HG02884 (cell line): Measurements from ENCODE around the gene PLXNA4.

Experiments used
- ATAC-seq: cut with Tn5 transposase; IDR thresholded peaks from one replicate; pipeline ENCODE4 v1.9.1; 2021; ENCODE audit warnings: mild to moderate bottlenecking, moderate library complexity; ENCODE audit not compliant: unreplicated experiment

The PLXNA4 gene

GRCh38 chr7:132537456-132538145 is 38.7 kb downstream of the PLXNA4 start:
- ATAC-seq = no peak

DNA sequence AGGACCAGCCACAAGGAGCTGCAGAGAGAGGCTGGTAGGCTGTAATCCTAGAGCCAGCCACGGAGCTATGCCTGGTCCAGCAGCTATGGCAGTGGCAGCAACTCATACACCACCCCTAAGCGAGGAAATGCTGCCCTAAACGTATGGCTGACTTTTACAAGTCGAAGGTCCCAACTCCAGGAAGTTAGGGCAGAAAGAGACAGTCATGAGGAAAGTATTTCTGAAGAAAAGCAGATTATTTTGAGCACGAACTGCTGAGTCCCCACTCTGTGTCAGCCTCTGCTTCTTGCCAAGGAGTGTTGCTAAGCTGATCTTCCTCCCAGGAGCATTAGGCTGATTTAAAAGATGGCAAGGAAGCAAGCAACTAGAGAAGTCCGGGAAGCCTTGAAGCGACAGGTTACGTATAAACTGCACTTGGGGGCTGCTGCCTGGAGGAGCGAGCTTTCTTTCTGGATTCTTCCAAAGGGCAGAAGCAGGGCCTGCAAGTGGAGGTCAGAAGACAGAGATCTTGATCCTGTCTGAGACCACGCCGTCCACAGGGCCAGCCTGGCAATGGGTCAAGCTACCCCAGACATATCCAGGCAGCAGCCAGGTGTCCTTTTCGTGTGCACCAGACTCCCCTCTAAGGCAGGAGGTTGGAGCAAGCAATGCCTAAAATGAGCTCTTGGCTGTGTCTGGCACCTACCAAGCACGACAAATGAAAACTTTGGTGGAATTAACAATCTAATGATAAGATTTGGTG is 39.4 kb downstream of the PLXNA4 start:
- no peak for ATAC-seq

GRCh38 chr7:132533916-132534315 is 42.4 kb downstream of the PLXNA4 start:
- no peak for ATAC-seq

DNA sequence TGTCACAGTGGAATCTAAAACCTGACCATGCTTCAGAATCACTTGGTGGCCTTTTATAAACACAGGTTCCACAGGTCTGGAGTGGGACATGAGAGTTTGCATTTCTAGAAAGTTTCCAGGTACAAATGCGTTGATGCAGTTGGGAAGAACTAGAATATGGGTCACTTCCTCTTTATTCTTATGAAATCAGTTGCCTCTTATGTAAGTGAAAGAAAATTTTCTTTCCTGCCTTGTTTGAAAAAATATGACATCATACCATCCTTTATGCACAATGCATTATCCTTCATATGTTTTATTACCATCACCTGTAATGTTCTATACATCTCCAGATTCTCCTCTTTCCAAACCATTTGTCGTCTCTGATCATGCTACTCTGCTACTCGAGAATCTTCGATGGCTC is 44.0 kb downstream of the PLXNA4 start:
- ATAC-seq = no peak

- ATAC-seq = no peak
These were observed 44.7 kb downstream of the PLXNA4 start for GRCh38 chr7:132531562-132531961.

DNA sequence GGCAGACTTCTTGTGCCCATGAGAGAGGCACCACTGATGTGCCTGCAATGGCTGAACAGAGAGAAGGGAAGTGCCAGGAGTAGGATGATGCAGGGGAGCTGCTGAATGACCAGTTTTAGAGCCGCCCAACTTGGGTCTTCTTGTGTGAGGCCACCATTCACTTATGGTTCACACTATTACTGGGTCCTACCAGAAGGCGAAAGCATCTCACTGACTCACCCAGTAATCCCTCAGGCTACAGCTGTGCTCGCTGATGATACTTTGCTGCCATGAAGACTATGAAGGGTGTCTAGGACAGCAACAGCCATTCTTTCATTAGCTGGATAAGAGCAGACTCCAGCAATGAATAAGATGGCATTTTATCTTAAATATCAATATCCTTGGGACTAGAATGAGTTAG is 47.6 kb downstream of the PLXNA4 start:
- ATAC-seq = no peak

DNA sequence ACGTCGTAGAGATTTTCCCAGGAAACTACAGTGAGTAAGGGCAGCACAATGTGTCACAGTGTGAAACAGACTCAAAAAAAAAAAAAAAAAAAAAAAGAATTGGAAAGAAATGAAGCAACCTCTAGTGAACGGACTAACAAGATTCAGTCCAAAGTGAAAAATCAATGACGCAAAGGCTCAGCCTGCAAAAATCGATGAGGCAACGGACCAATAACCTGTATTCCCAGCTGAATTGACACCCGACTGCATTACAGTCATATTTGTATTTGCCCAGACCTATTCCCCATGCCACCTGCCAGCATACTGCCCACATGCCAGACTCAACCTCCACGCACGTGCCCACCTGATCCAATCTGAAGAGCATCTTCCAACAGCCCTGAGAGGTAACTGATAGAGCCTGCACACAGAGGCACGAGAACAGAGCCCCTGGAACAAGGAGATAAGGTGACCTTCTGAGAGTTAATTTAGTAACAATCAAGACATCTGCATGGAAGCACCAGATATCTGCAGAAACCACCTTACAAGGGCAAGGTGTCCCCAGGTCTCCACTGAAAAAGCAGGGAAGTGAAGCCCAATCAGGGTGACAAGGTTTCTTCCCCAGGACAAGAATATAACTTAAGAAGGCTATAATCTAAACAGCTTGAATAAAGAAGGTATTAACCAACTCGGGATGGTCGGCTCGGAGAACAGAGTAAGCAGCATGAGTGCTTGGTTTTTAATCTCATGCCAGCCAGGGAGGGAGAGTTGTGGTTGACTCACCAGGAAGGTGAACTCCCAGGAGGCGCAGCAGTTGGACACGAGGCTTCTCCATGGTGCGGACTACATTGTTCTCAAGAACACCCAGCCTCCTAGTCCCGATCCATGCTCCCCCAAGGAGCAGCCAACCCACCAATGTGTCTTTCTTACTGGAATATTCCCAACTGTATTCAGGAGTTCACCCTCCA is 48.5 kb downstream of the PLXNA4 start:
- ATAC-seq = no peak

- ATAC-seq = no peak
These were observed 50.0 kb downstream of the PLXNA4 start for GRCh38 chr7:132526111-132526740.

DNA sequence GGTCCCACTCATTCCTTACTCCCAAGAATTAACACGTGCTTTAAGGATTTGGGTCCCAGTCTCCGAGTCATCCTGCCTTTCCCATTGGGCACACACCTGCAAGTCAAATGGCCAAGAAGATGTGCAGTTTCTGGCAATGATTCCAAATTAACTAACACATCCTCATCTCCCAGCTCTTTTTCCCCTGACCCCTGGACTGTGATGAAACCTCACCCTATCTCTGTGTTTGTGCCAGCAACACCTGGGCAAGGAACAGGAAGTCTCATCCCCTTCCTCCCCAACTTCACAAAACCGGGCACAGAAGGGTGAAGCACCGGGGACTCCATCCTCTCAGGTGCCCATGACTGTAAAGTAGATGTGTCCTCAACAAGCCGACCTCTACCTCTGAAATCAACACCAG is 54.8 kb downstream of the PLXNA4 start:
- no peak for ATAC-seq

GRCh38 chr7:132520591-132521280 is 55.5 kb downstream of the PLXNA4 start:
- ATAC-seq = no peak

- no peak for ATAC-seq
These were observed 56.3 kb downstream of the PLXNA4 start for GRCh38 chr7:132519936-132520335.

DNA sequence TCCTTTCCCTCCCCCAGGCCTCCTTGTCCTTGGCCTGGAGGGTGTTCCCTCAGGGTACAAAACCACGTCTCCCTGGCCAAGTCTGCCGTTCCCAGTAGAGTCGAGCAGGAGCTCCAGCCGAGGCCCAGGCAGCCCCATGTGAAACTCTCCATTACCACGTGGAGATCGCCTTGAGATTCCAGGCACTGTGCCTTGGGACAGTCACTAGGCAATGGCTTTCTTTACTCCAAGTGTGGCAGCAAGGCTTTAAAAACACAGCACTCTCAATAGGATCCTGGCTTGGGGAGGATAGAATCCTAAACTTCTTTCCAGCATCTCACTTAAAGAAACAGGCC is 57.5 kb downstream of the PLXNA4 start:
- no peak for ATAC-seq

- ATAC-seq = no peak
These were observed 58.0 kb downstream of the PLXNA4 start for GRCh38 chr7:132518102-132518838.

GRCh38 chr7:132516042-132516840 is 60.0 kb downstream of the PLXNA4 start:
- ATAC-seq = no peak

- ATAC-seq = no peak
These were observed 61.1 kb downstream of the PLXNA4 start for GRCh38 chr7:132515181-132515580.

DNA sequence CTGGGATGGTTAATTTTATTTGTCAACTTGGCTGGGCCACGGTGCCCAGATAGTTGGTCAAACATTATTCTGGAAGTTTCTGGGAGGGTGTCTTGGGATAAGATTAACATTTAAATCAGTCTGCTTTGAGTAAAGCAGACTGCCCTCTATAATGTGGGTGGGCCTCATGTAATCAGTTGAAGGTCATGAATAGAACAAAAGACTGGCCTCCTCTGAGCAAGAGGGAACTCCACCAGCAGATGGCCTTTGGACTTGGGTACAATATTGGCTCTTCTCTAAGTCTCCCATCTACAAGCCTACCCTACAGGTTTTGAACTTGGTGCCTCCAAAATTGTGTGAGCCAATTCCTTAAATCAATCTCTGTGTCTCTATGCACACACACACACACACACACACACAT is 61.8 kb downstream of the PLXNA4 start:
- no peak for ATAC-seq

GRCh38 chr7:132511921-132512320 is 64.3 kb downstream of the PLXNA4 start:
- ATAC-seq = no peak

GRCh38 chr7:132511387-132511786 is 64.9 kb downstream of the PLXNA4 start:
- no peak for ATAC-seq

- no peak for ATAC-seq
These were observed 66.6 kb downstream of the PLXNA4 start for GRCh38 chr7:132509643-132510042.
